ENCODE data around the gene HMGCL.

DNA sequence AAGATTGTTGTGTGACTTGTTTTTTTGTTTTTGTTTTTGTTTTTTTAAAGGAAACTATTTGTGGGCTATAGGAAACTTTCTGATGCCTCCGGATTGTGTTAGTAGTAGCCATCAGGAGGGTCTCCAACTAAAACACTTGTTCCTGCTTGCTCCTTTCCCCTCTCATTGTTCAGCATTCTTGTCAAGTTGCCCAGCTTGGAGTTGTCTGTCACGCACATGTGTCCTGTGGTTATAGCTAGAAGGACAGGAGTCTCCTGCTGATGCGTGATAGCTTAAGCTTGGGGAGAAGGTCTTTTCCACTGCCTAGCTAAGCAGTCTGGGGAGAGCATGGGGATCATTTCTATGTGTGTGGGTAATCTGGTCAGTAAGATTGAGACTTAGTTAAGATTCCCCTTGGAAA, 37.5 kb downstream of the HMGCL start:
- TF ChIP-seq POLR2A (IDR thresholded peaks at IDR 0.05) (no peak), CTCF (IDR thresholded peaks at IDR 0.05) (no peak)
